ENCODE measurements around the gene DCTD. TPM values are rescaled to one million over a fixed set of nuclear protein-coding genes. Genes with fewer than 3 reads are reported as not detected.

Gene DCTD
- total RNA-seq, 1 donor from 2014 or later = 80.3 TPM

GRCh38 chr4:182847576-182848450 is 69.4 kb downstream of the DCTD start:
- no peak for DNase-seq (ENCODE audit: extremely low spot score, unreplicated experiment)
- Mint-ChIP-seq H3K36me3 (no peaks in the 10 kb centered on the region), H3K27ac (no peak overlapping the region), H3K4me3 (no peak overlapping the region), H3K9me3 (no peaks in the 10 kb centered on the region), H3K4me1 (ENCODE audit: unreplicated experiment) (peaks cover 14% of the 10 kb centered on the region), H3K27me3 (peaks cover 4% of the 10 kb centered on the region)
- no peak for TF ChIP-seq CTCF (conservative IDR thresholded peaks at IDR 0.05)

GRCh38 chr4:182846036-182846435 is 71.2 kb downstream of the DCTD start:
- Mint-ChIP-seq H3K27ac (no peak overlapping the region), H3K4me3 (no peak overlapping the region), H3K9me3 (no peaks in the 10 kb centered on the region), H3K36me3 (no peaks in the 10 kb centered on the region), H3K27me3 (peaks cover 4% of the 10 kb centered on the region), H3K4me1 (ENCODE audit: unreplicated experiment) (peaks cover 18% of the 10 kb centered on the region)
- TF ChIP-seq CTCF (conservative IDR thresholded peaks at IDR 0.05) = no peak
- no peak for DNase-seq (ENCODE audit: extremely low spot score, unreplicated experiment)

- Mint-ChIP-seq H3K36me3 (no peaks in the 10 kb centered on the region), H3K4me1 (ENCODE audit: unreplicated experiment) (peaks cover 18% of the 10 kb centered on the region), H3K27me3 (peaks cover 4% of the 10 kb centered on the region), H3K9me3 (no peaks in the 10 kb centered on the region), H3K27ac (no peak overlapping the region), H3K4me3 (no peak overlapping the region)
- TF ChIP-seq CTCF (conservative IDR thresholded peaks at IDR 0.05) = no peak
- DNase-seq (ENCODE audit: extremely low spot score, unreplicated experiment) = no peak
Measured at GRCh38 chr4:182845618-182846017, 71.6 kb downstream of the DCTD start.

- H3K36me3 Mint-ChIP-seq = no peaks in the 10 kb centered on the region
- H3K4me3 Mint-ChIP-seq = no peak overlapping the region
- no peak overlapping the region for H3K27ac Mint-ChIP-seq
- H3K27me3 Mint-ChIP-seq = peaks cover 4% of the 10 kb centered on the region
- H3K4me1 Mint-ChIP-seq (ENCODE audit: unreplicated experiment) = peaks cover 18% of the 10 kb centered on the region
- no peak for TF ChIP-seq CTCF (conservative IDR thresholded peaks at IDR 0.05)
- no peak for DNase-seq (ENCODE audit: extremely low spot score, unreplicated experiment)
- H3K9me3 Mint-ChIP-seq = no peaks in the 10 kb centered on the region
Measured at GRCh38 chr4:182843808-182844325, 73.3 kb downstream of the DCTD start.

GRCh38 chr4:182842759-182843390 is 74.3 kb downstream of the DCTD start:
- H3K9me3 Mint-ChIP-seq = no peaks in the 10 kb centered on the region
- no peak overlapping the region for H3K4me3 Mint-ChIP-seq
- TF ChIP-seq CTCF (conservative IDR thresholded peaks at IDR 0.05) = no peak
- peaks cover 18% of the 10 kb centered on the region for H3K4me1 Mint-ChIP-seq (ENCODE audit: unreplicated experiment)
- H3K27ac Mint-ChIP-seq = no peak overlapping the region
- H3K27me3 Mint-ChIP-seq = peaks cover 4% of the 10 kb centered on the region
- no peak for DNase-seq (ENCODE audit: extremely low spot score, unreplicated experiment)
- H3K36me3 Mint-ChIP-seq = no peaks in the 10 kb centered on the region

Data from type B pancreatic cell (in vitro differentiated cells).